Measurements from ENCODE around the gene PROKR2.

Gene PROKR2

GRCh38 chr20:5316188-5317158, at the start of gene PROKR2:
Gene PROKR2 (minus strand): TSS chr20:5316954. CDS start chr20:5314369, 2,585 bp downstream.
- Mint-ChIP-seq H3K36me3 (no peaks in the 10 kb centered on the region), H3K4me1 (no peaks in the 10 kb centered on the region), H3K4me3 (no peak within 1 kb of the TSS), H3K9me3 (no peaks in the 10 kb centered on the region), H3K27me3 (peaks cover 28% of the 10 kb centered on the region), H3K27ac (no peak within 1 kb of the TSS)

GRCh38 chr20:5364997-5365597, 48.3 kb upstream of the PROKR2 start:
- Mint-ChIP-seq H3K27ac (no peak overlapping the region), H3K9me3 (peaks cover 13% of the 10 kb centered on the region), H3K4me1 (no peaks in the 10 kb centered on the region), H3K27me3 (peaks cover 16% of the 10 kb centered on the region), H3K36me3 (peaks cover 2% of the 10 kb centered on the region), H3K4me3 (no peak overlapping the region)

- Mint-ChIP-seq H3K27me3 (peaks cover 14% of the 10 kb centered on the region), H3K27ac (no peak overlapping the region), H3K9me3 (peaks cover 16% of the 10 kb centered on the region), H3K36me3 (peaks cover 2% of the 10 kb centered on the region), H3K4me3 (no peak overlapping the region), H3K4me1 (no peaks in the 10 kb centered on the region)
These were observed 47.5 kb upstream of the PROKR2 start for GRCh38 chr20:5364136-5364821.

GRCh38 chr20:5362771-5363170, 46.0 kb upstream of the PROKR2 start:
- H3K27ac Mint-ChIP-seq: no peak overlapping the region
- no peaks in the 10 kb centered on the region for H3K4me1 Mint-ChIP-seq
- H3K9me3 Mint-ChIP-seq: peaks cover 25% of the 10 kb centered on the region
- no peak overlapping the region for H3K4me3 Mint-ChIP-seq
- H3K27me3 Mint-ChIP-seq: peaks cover 14% of the 10 kb centered on the region
- peaks cover 2% of the 10 kb centered on the region for H3K36me3 Mint-ChIP-seq

GRCh38 chr20:5361176-5361575, 44.4 kb upstream of the PROKR2 start:
- Mint-ChIP-seq H3K9me3 (peaks cover 25% of the 10 kb centered on the region), H3K27me3 (peaks cover 10% of the 10 kb centered on the region), H3K4me1 (no peaks in the 10 kb centered on the region), H3K36me3 (peaks cover 2% of the 10 kb centered on the region), H3K27ac (no peak overlapping the region), H3K4me3 (no peak overlapping the region)

- Mint-ChIP-seq H3K4me1 (no peaks in the 10 kb centered on the region), H3K27me3 (peaks cover 11% of the 10 kb centered on the region), H3K9me3 (peaks cover 19% of the 10 kb centered on the region), H3K36me3 (no peaks in the 10 kb centered on the region), H3K4me3 (no peak overlapping the region), H3K27ac (no peak overlapping the region)
These were observed 41.2 kb upstream of the PROKR2 start for GRCh38 chr20:5357946-5358345.

- Mint-ChIP-seq H3K4me3 (no peak overlapping the region), H3K9me3 (peaks cover 18% of the 10 kb centered on the region), H3K36me3 (no peaks in the 10 kb centered on the region), H3K27ac (peak overlapping the region; percentile 18), H3K4me1 (no peaks in the 10 kb centered on the region), H3K27me3 (peaks cover 11% of the 10 kb centered on the region)
These were observed 40.2 kb upstream of the PROKR2 start for GRCh38 chr20:5356941-5357340.

GRCh38 chr20:5354901-5355300, 38.1 kb upstream of the PROKR2 start:
- Mint-ChIP-seq H3K27ac (no peak overlapping the region), H3K4me1 (no peaks in the 10 kb centered on the region), H3K4me3 (no peak overlapping the region), H3K27me3 (peaks cover 13% of the 10 kb centered on the region), H3K9me3 (peaks cover 12% of the 10 kb centered on the region), H3K36me3 (no peaks in the 10 kb centered on the region)

- Mint-ChIP-seq H3K27me3 (peaks cover 13% of the 10 kb centered on the region), H3K27ac (peak overlapping the region; percentile 49), H3K9me3 (peaks cover 9% of the 10 kb centered on the region), H3K4me1 (no peaks in the 10 kb centered on the region), H3K4me3 (no peak overlapping the region), H3K36me3 (no peaks in the 10 kb centered on the region)
These were observed 37.1 kb upstream of the PROKR2 start for GRCh38 chr20:5353624-5354496.

- H3K27me3 Mint-ChIP-seq: peaks cover 8% of the 10 kb centered on the region
- H3K27ac Mint-ChIP-seq: no peak overlapping the region
- no peak overlapping the region for H3K4me3 Mint-ChIP-seq
- no peaks in the 10 kb centered on the region for H3K9me3 Mint-ChIP-seq
- H3K4me1 Mint-ChIP-seq: no peaks in the 10 kb centered on the region
- H3K36me3 Mint-ChIP-seq: no peaks in the 10 kb centered on the region
These were observed 32.7 kb upstream of the PROKR2 start for GRCh38 chr20:5349448-5349847.

GRCh38 chr20:5342021-5342420, 25.3 kb upstream of the PROKR2 start:
- H3K27ac Mint-ChIP-seq: no peak overlapping the region
- H3K36me3 Mint-ChIP-seq: no peaks in the 10 kb centered on the region
- peaks cover 15% of the 10 kb centered on the region for H3K27me3 Mint-ChIP-seq
- no peak overlapping the region for H3K4me3 Mint-ChIP-seq
- H3K4me1 Mint-ChIP-seq: no peaks in the 10 kb centered on the region
- H3K9me3 Mint-ChIP-seq: peaks cover 13% of the 10 kb centered on the region

GRCh38 chr20:5331340-5331739, 14.6 kb upstream of the PROKR2 start:
- H3K4me1 Mint-ChIP-seq: no peaks in the 10 kb centered on the region
- no peaks in the 10 kb centered on the region for H3K9me3 Mint-ChIP-seq
- peaks cover 39% of the 10 kb centered on the region for H3K27me3 Mint-ChIP-seq
- H3K27ac Mint-ChIP-seq: no peak overlapping the region
- H3K4me3 Mint-ChIP-seq: no peak overlapping the region
- H3K36me3 Mint-ChIP-seq: no peaks in the 10 kb centered on the region

GRCh38 chr20:5328268-5328667, 11.5 kb upstream of the PROKR2 start:
- H3K36me3 Mint-ChIP-seq: no peaks in the 10 kb centered on the region
- H3K27me3 Mint-ChIP-seq: peaks cover 28% of the 10 kb centered on the region
- H3K27ac Mint-ChIP-seq: no peak overlapping the region
- no peak overlapping the region for H3K4me3 Mint-ChIP-seq
- H3K4me1 Mint-ChIP-seq: no peaks in the 10 kb centered on the region
- H3K9me3 Mint-ChIP-seq: no peaks in the 10 kb centered on the region

GRCh38 chr20:5327356-5327755, 10.6 kb upstream of the PROKR2 start:
- Mint-ChIP-seq H3K9me3 (no peaks in the 10 kb centered on the region), H3K4me3 (no peak overlapping the region), H3K4me1 (no peaks in the 10 kb centered on the region), H3K36me3 (no peaks in the 10 kb centered on the region), H3K27ac (no peak overlapping the region), H3K27me3 (peaks cover 30% of the 10 kb centered on the region)

- H3K27ac Mint-ChIP-seq: no peak overlapping the region
- peaks cover 26% of the 10 kb centered on the region for H3K27me3 Mint-ChIP-seq
- H3K36me3 Mint-ChIP-seq: no peaks in the 10 kb centered on the region
- peaks cover 2% of the 10 kb centered on the region for H3K9me3 Mint-ChIP-seq
- H3K4me1 Mint-ChIP-seq: no peaks in the 10 kb centered on the region
- no peak overlapping the region for H3K4me3 Mint-ChIP-seq
These were observed 957 bp downstream of the PROKR2 start for GRCh38 chr20:5315807-5316187.

All from activated naive CD4-positive, alpha-beta T cell treated with anti-CD3 and anti-CD28 coated beads, Interleukin-2, amount 50 U/mL, for 24 hours (primary cell).